GM06990 (cell line): ENCODE measurements around the gene AHCTF1.
"Not testable (repeated sequence)": the region's sequence is repeated elsewhere in the genome, so short reads cannot be mapped to it uniquely, and the experiment has no call there.

Experiments
- DNase-seq: peaks from one replicate; pipeline ENCODE4 v3.0.0-alpha.2; 2011; ENCODE audit not compliant: insufficient read length; ENCODE audit errors: extremely low read depth
- H3K27me3 ChIP-seq: replicated peaks from 2 replicates; pipeline ENCODE4 v1.6.0; 2011; ENCODE audit warnings: low read length; ENCODE audit not compliant: control insufficient read depth, insufficient read depth
- H3K36me3 ChIP-seq: 2 replicates; pipeline ENCODE4 v1.5.1; 2011; ENCODE audit warnings: low read length; ENCODE audit not compliant: control insufficient read depth, insufficient read depth
- H3K4me3 ChIP-seq: replicated peaks from 2 replicates; pipeline ENCODE4 v1.5.1; 2011; ENCODE audit warnings: low read depth, mild to moderate bottlenecking, control low read depth, low read length
- CTCF ChIP-seq: IDR thresholded peaks from 2 replicates; pipeline ENCODE4 v1.5.1; 2011; ENCODE audit warnings: low read length, control low read depth, mild to moderate bottlenecking, inconsistent platforms; ENCODE audit not compliant: insufficient read depth, poor library complexity, severe bottlenecking

The AHCTF1 gene

DNA sequence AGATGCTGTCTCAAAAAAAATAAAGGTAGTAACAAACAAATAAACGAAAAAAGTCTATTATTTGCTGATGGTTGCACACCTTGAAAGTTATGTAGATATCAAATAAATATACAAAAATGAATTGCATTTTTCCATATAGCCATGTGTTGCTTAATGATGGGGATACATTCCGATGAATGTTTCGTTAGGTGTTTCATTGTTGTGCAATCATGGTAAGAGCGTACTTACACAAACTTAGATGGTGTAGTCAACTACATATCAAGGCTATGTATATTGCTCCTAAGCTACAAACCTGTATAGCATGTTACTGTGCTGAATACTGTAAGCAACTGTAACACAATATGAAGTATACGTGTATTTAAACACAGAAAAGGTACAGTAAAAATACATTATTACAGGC, 34.4 kb downstream of the AHCTF1 start:
- TF ChIP-seq CTCF, result no peak
- no peaks in the 10 kb centered on the region for H3K27me3 ChIP-seq
- no peak overlapping the region for H3K4me3 ChIP-seq
- peaks cover 4% of the 10 kb centered on the region for H3K36me3 ChIP-seq
- no peak for DNase-seq

DNA sequence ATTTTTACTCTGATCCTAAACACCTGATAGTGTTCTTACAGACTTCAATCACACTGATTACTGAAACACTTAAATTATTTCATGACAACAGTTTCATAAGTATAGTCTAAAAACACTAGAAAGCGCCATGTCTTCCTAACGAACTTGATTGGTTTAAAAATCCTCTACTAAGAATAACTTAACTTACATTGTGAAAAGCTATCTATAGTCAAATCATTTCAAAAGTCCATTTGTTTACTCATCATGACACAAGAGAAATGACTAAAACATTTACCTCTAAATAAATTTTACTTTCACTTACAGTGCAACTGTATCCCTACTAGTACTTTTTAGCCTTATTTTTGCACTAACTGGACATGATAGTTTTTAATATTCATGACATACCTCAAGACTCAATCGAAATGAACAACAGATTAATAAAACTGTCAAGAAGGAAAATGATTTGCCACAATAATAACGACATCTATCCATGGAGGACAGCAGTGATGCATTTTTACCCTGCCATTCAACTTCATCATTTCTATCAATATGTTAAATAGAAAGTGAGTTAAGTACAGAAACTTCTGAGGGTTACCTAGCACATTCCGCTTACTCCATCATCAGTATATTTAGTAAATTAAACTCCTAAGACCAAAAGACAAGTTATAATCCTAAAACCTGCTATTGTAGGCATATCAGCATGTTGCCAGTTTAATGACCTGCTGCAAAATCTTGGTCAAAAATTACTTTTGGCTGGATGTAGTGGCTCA, 38.4 kb downstream of the AHCTF1 start:
- Histone ChIP-seq H3K27me3 (no peaks in the 10 kb centered on the region), H3K36me3 (peaks cover 9% of the 10 kb centered on the region), H3K4me3 (no peak overlapping the region)
- no peak for TF ChIP-seq CTCF
- DNase-seq, result peak; percentile 19

DNA sequence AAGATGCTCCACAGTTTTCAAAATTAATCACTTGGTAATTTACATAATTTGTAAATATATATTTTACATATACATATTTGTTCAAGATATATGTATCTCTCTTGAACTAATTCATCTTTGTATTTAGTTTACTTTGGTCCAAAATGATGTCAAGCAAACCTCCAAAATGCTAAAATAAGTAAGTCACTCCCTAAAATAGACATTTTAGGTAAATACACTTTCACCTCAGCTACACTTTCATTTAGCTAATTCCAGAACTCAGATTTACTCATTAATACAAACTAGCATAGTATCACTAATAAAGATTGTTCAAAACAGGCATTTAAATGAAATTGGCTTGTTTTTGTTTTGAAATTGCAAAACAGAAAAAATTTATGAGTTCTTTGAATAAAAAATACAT, 40.6 kb downstream of the AHCTF1 start:
- Histone ChIP-seq H3K36me3 (peaks cover 6% of the 10 kb centered on the region), H3K27me3 (no peaks in the 10 kb centered on the region), H3K4me3 (no peak overlapping the region)
- no peak for TF ChIP-seq CTCF
- no peak for DNase-seq

- Histone ChIP-seq H3K36me3 (peaks cover 6% of the 10 kb centered on the region), H3K27me3 (no peaks in the 10 kb centered on the region), H3K4me3 (no peak overlapping the region)
- DNase-seq, result no peak
- no peak for TF ChIP-seq CTCF
Observed at GRCh38 chr1:246888522-246888921, 43.2 kb downstream of the AHCTF1 start.

GRCh38 chr1:246885389-246885788, 46.4 kb downstream of the AHCTF1 start:
- not testable (repeated sequence) for DNase-seq, H3K36me3 ChIP-seq, H3K27me3 ChIP-seq, H3K4me3 ChIP-seq

DNA sequence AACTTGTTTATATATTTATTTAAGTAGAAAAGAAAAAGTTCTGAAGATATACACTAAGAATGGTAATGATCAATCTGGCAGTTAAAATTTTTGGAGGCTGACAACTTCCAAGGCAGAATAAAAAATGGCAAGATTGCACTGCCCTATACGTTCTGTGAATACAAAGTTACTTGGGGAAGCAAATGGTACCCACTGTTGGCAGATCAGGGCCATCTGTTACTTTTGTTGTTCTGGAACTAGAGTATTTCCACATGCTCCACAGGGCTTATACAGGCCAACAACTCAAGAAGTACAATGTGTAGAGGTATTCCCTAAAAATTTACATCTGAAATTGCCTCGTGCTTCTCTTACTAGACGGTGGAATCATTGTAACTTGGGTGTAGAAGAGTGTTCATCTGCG, 53.2 kb downstream of the AHCTF1 start:
- Histone ChIP-seq H3K4me3 (no peak overlapping the region), H3K27me3 (no peaks in the 10 kb centered on the region), H3K36me3 (peaks cover 4% of the 10 kb centered on the region)
- no peak for DNase-seq
- TF ChIP-seq CTCF, result no peak
